K562 (cell line): ENCODE data around the gene FERMT3. TPM values are rescaled to one million over a fixed set of nuclear protein-coding genes. Genes with fewer than 3 reads are reported as not detected.

Experiments
- BRD9 ChIP-seq: fragments of 450-650 bp; IDR thresholded peaks from 2 replicates; pipeline ENCODE4 v1.6.1; 2018; ENCODE audit warnings: low read depth; ENCODE audit not compliant: partially characterized antibody
- BRF1 ChIP-seq: IDR thresholded peaks from 3 replicates; pipeline ENCODE4 v1.6.1; 2011; ENCODE audit warnings: borderline replicate concordance, mild to moderate bottlenecking; ENCODE audit not compliant: insufficient read length; ENCODE audit errors: extremely low read depth
- CREBBP ChIP-seq: IDR thresholded peaks from one replicate; pipeline ENCODE4 v1.6.1; 2012; ENCODE audit warnings: low read depth, mild to moderate bottlenecking, control low read depth, inconsistent platforms, low read length
- HDGF ChIP-seq: fragments of 450-650 bp; IDR thresholded peaks from 2 replicates; pipeline ENCODE4 v1.6.1; 2016
- KAT7 ChIP-seq: sonication (generic); formaldehyde crosslinking; IDR thresholded peaks from 2 replicates; pipeline ENCODE4 v1.8.0; 2022; ENCODE audit warnings: missing genetic modification reagents, mild to moderate bottlenecking, borderline replicate concordance
- LARP7 ChIP-seq: fragments of 450-650 bp; IDR thresholded peaks from 2 replicates; pipeline ENCODE4 v1.6.1; 2016
- MTA3 ChIP-seq: fragments of 450-650 bp; formaldehyde crosslinking; IDR thresholded peaks from 2 replicates; pipeline ENCODE4 v1.6.1; 2017; ENCODE audit warnings: mild to moderate bottlenecking, borderline replicate concordance
- NBN ChIP-seq: fragments of 450-650 bp; IDR thresholded peaks from 2 replicates; pipeline ENCODE4 v1.6.1; 2016; ENCODE audit warnings: low read depth, mild to moderate bottlenecking
- NR2C1 ChIP-seq, 2 experiments: fragments of 450-650 bp; IDR thresholded peaks; 2 replicates each; pipeline ENCODE4 v1.6.1; 2017; ENCODE audit warnings: mild to moderate bottlenecking in 2 of 2, antibody characterized with exemption in 1 of 2, inconsistent platforms in 1 of 2, missing compliant biosample characterization in 1 of 2, missing genetic modification characterization in 1 of 2
- PHF21A ChIP-seq: fragments of 450-650 bp; IDR thresholded peaks from 2 replicates; pipeline ENCODE4 v1.6.1; 2017; ENCODE audit warnings: low read depth, borderline replicate concordance
- PTBP1 ChIP-seq: fragments of 200-400 bp; formaldehyde crosslinking; IDR thresholded peaks from 2 replicates; pipeline ENCODE4 v1.6.1; 2017; ENCODE audit warnings: low read depth, low read length
- PYGO2 ChIP-seq: fragments of 450-650 bp; IDR thresholded peaks from 2 replicates; pipeline ENCODE4 v1.6.1; 2016; ENCODE audit warnings: mild to moderate bottlenecking, missing genetic modification characterization, moderate library complexity, missing compliant biosample characterization
- SMAD2 ChIP-seq: fragments of 150-350 bp; IDR thresholded peaks from 2 replicates; pipeline ENCODE4 v1.6.1; 2014; ENCODE audit warnings: low read depth, mild to moderate bottlenecking, low read length
- SMAD3 ChIP-seq: fragments of 450-650 bp; formaldehyde crosslinking; conservative IDR thresholded peaks from 2 replicates; pipeline ENCODE4 v1.4.0; 2020; ENCODE audit warnings: mild to moderate bottlenecking
- SMAD4 ChIP-seq: fragments of 250-450 bp; sonication (Bioruptor Pico); conservative IDR thresholded peaks from 2 replicates; pipeline ENCODE4 v1.8.0; 2021; ENCODE audit warnings: inconsistent platforms, mild to moderate bottlenecking, moderate library complexity
- TARDBP ChIP-seq: fragments of 450-650 bp; IDR thresholded peaks from 2 replicates; pipeline ENCODE4 v1.6.1; 2016
- TRIM25 ChIP-seq: fragments of 450-650 bp; IDR thresholded peaks from 2 replicates; pipeline ENCODE4 v1.7.0; 2016; ENCODE audit warnings: borderline replicate concordance
- ZNF146 ChIP-seq: IDR thresholded peaks from one replicate; pipeline ENCODE4 v1.6.1; 2018; ENCODE audit warnings: missing compliant biosample characterization; ENCODE audit not compliant: unreplicated experiment
- ZNF23 ChIP-seq: fragments of 250-450 bp; sonication (Bioruptor Pico); IDR thresholded peaks from 2 replicates; pipeline ENCODE4 v1.4.0; 2020; ENCODE audit warnings: mild to moderate bottlenecking
- ZNF780A ChIP-seq: fragments of 250-450 bp; sonication (Bioruptor Pico); IDR thresholded peaks from 2 replicates; pipeline ENCODE4 v1.5.0; 2021; ENCODE audit warnings: mild to moderate bottlenecking
- polyA plus RNA-seq, 8 experiments: library from polyadenylated mRNA; depleted of rRNA in 4 of 8; stranded (reverse) in 5 of 8; unstranded in 3 of 8; fragments of >200 nt; fragmentation: Nextera tagmentation in 2 of 8; fragmentation: Illumina TruSeq in 1 of 8; extraction: Ambion mirVana in 2 of 8; extraction: Trizol in 1 of 8; gene quantifications; 2 replicates each; pipeline versions ENCODE4 v1.2.1 to v1.2.3, GENCODE V29; 2011 to 2014; ENCODE audit warnings: inconsistent platforms in 1 of 8, missing spikeins in 1 of 8
- total RNA-seq, 7 experiments: library from RNA; depleted of rRNA in 6 of 7; stranded (reverse); fragments of >200 nt in 6 of 7; fragmentation: Illumina TruSeq in 2 of 7; extraction: Trizol in 2 of 7; gene quantifications; 2 replicates each; pipeline versions ENCODE4 v1.2.1 to v1.2.3, GENCODE V29; 2011 to 2021; ENCODE audit warnings: low replicate concordance in 1 of 7
- TF ChIP-seq, protein P1 (sequence below): sonication (generic); formaldehyde crosslinking; IDR thresholded peaks from 2 replicates; pipeline ENCODE4 v1.5.0; 2020; ENCODE audit warnings: missing genetic modification reagents
- TF ChIP-seq, protein P2 (sequence below): fragments of 250-450 bp; sonication (Bioruptor Pico); IDR thresholded peaks from 2 replicates; pipeline ENCODE4 v1.8.0; 2022; ENCODE audit warnings: inconsistent platforms
- TF ChIP-seq, protein P3 (sequence below): IDR thresholded peaks from 2 replicates; pipeline ENCODE4 v1.6.1; 2014; ENCODE audit warnings: antibody characterized with exemption

FERMT3 gene
- total and polyA plus RNA-seq, 9 of the 15 experiments (the other 6 are each of a cell fraction or from before 2014, with no cell fraction given) = 3.2 to 275 (median 79.7) TPM

DNA sequence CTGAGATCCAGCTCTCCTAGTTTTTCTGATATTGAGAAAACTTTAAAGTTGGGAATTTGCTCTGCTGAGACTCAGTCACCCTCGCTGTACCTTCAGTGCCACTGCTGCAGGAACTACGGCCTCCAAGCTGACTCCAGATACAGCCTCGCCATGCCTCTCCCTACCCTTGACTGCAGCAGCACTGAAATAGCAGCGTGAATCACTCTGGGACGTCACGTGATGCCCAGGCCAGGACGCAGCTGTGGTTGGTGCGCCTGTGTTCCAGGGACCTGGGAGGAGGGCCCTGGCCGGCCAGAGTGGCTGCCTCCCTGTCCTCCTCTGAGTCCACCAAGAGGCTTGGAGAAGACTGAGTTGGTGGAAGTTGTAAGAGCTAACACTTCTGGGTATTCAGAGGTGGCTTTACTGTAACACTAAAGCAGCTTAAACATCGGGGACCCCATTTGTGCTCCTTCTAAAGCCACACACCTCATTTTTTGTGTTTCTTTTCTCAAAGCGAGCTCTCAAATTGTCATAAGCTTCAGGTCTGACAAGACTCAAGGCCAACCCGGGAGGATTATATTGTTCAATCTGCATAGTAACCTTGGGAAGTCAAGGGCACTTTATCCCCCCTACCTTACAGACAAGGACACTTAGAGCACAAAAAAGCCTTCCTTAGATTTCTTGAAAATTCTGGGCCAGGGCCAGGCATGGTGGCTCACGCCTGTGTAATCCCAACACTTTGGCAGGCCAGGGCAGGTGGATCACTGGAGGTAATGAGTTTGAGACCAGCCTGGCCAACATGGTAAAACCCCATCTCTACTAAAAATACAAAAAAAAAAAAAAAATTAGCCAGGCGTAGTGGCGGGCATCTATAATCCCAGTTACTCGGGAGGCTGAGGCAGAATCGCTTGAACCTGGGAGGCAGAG, 24.8 kb upstream of the FERMT3 start (continued):
- TF ChIP-seq ZNF780A (CRISPR knock-in tag) (no peak), PHF21A (peak; percentile 56; the same call in 1 of the 2 replicates), PYGO2 (tag) (no peak), KAT7 (CRISPR knock-in tag) (no peak; the same call in 1 of the 2 replicates), HDGF (0 out of 2 replicates have a peak, but pooled peaks have one; percentile 70), BRF1 (no peak), SMAD2 (no peak), BRD9 (no peak), MTA3 (peak; percentile 60; the same call in 1 of the 2 replicates), NR2C1 (IDR thresholded peaks at IDR 0.05) (peak; percentile 59), NR2C1 (tag; IDR thresholded peaks at IDR 0.05) (no peak), LARP7 (no peak), NBN (no peak), SMAD3 (CRISPR knock-in tag) (no peak), SMAD4 (CRISPR knock-in tag) (0 out of 2 replicates have a peak, but pooled peaks have one; percentile 57), ZNF146 (CRISPR knock-in tag) (no peak), ZNF23 (no peak), PTBP1 (no peak), TARDBP (no peak), CREBBP (no peak), TRIM25 (no peak)
- TF ChIP-seq, protein P1, sequence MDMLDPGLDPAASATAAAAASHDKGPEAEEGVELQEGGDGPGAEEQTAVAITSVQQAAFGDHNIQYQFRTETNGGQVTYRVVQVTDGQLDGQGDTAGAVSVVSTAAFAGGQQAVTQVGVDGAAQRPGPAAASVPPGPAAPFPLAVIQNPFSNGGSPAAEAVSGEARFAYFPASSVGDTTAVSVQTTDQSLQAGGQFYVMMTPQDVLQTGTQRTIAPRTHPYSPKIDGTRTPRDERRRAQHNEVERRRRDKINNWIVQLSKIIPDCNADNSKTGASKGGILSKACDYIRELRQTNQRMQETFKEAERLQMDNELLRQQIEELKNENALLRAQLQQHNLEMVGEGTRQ (CRISPR knock-in tag) = peak; percentile 98
- TF ChIP-seq, protein P2, sequence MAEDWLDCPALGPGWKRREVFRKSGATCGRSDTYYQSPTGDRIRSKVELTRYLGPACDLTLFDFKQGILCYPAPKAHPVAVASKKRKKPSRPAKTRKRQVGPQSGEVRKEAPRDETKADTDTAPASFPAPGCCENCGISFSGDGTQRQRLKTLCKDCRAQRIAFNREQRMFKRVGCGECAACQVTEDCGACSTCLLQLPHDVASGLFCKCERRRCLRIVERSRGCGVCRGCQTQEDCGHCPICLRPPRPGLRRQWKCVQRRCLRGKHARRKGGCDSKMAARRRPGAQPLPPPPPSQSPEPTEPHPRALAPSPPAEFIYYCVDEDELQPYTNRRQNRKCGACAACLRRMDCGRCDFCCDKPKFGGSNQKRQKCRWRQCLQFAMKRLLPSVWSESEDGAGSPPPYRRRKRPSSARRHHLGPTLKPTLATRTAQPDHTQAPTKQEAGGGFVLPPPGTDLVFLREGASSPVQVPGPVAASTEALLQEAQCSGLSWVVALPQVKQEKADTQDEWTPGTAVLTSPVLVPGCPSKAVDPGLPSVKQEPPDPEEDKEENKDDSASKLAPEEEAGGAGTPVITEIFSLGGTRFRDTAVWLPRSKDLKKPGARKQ = no peak
- TF ChIP-seq, protein P3, sequence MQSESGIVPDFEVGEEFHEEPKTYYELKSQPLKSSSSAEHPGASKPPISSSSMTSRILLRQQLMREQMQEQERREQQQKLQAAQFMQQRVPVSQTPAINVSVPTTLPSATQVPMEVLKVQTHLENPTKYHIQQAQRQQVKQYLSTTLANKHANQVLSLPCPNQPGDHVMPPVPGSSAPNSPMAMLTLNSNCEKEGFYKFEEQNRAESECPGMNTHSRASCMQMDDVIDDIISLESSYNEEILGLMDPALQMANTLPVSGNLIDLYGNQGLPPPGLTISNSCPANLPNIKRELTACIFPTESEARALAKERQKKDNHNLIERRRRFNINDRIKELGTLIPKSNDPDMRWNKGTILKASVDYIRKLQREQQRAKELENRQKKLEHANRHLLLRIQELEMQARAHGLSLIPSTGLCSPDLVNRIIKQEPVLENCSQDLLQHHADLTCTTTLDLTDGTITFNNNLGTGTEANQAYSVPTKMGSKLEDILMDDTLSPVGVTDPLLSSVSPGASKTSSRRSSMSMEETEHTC = peak; percentile 39; the same call in 1 of the 2 replicates
